IPS DF 4.7 (cell line): ENCODE results near the gene CHN2.
"Not testable (repeated sequence)": the region's sequence is repeated elsewhere in the genome, so short reads cannot be mapped to it uniquely, and the experiment has no call there.

Experiments used
- DNase-seq: peaks from one replicate; pipeline ENCODE4 v3.0.0-alpha.2; 2013; ENCODE audit warnings: low spot score; ENCODE audit errors: extremely low read depth

Gene CHN2

GRCh38 chr7:29189743-29190201, 4.8 kb upstream of the CHN2 start:
- DNase-seq: peak; percentile 78

DNA sequence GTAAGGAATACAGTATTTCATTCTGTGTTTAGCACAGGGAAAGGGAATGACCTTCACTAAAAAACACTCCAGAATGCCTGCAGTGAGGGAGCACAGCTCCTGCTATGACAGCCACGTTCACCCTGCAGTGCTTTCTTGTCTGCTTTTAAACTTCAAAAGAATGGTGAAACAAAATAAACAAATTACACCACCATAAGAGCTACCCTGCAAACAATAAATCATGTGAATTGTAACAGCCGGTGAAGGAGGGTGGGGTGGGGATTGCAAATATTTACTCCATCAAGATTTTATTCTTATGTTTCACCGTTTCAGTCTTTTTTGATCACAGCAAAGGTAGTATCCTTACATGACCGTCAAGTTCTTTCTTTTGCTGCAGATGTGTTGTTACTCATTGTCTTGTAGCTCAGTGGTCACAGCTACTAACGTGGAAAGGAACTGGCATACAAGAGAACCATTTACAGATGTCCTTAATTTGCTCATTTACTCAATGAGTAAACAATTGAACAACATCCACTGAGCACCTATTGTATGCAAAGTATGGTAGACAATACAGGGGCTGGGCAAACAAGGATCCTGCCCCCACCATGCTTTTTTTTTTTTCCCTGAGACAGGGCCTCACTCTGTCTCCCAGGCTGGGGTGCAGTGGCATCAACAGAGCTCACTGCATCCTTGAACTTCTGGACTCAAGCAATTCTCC, 4.1 kb upstream of the CHN2 start:
- DNase-seq: no peak

- no peak for DNase-seq
Observed at GRCh38 chr7:29192323-29192722, 2.3 kb upstream of the CHN2 start.

DNA sequence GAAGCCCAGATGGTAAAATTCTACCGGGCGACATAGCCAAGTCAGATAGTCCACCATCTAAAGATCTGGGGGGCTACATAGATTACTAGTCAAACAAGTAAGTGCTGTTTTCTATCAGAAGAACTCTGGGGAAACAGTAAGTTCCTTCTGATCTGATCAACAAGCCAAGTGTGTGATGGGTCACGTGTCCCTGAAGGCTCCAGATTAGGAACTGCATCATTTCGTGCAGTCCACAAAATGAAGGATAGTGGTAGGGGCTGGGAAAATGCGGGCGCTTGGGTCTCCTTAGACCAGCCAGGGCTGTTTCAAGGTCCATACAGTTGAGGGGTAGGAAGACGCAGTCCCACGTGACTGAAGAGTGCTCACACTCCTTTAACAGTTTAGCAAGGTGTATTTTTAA, 1.8 kb upstream of the CHN2 start:
- DNase-seq: no peak

DNA sequence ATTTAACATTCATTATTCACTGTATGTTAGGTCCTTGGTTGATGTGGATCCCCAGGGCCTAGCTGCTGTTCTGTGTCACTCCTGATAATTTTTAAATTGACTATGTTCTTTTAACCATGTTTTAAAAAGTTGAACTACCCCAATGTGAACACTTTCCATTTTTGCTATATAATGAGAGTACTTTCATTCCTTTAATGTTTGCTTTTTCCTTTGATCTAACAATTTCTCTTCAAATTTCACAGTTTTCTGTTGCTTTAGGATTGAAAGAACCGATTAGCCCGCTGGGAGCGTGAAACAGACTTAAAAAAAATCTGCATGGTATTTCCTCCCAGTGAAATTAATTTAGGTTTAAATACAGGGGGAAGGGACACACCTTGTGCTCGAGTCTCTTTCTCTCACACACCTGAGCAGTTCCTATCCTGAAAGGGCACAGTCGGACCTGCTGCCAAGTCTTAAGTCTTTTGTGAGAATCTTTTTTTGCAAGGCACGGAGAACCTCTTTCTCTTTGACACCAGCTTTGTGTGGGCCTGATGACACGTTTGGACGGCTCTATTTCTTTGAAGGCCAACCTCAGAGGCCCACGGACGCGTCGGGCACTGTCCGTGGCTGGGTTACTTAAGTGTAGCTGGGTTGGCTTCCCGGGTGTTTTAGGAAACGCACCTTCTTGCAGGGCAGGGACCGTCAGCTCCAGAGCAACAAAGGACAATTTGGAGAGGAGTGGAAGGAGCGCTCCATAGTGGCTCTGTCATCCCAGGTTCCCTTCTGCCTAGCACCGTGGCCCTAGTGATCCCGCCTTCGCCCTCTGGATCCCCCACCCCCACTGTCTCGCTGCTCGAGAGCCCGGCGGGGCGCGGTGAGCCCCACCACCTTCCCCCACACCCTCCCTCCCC, 1.0 kb upstream of the CHN2 start:
- no peak for DNase-seq

DNA sequence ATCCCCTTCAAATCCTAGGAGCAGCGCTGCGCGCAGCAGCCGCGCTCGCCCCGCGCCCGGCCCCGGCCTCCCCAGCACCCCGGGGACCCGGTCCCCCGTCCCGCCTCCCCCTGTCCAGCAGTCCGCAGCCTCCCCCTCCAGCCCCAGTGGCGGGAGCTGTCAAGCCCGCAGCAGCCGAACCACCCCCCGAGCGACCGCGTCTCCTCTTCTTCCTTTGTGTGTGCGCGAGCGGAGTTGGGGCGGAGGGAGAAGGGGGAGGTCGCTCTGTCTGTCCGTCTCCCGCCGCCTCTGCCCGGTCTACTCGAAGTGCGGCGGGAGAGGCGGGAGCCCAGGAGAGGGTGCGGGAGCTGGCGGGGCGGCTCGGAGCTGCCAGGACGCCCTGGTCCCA, 375 bp upstream of the CHN2 start:
- no peak for DNase-seq

GRCh38 chr7:29196191-29196590, 1.6 kb downstream of the CHN2 start:
- no peak for DNase-seq

DNA sequence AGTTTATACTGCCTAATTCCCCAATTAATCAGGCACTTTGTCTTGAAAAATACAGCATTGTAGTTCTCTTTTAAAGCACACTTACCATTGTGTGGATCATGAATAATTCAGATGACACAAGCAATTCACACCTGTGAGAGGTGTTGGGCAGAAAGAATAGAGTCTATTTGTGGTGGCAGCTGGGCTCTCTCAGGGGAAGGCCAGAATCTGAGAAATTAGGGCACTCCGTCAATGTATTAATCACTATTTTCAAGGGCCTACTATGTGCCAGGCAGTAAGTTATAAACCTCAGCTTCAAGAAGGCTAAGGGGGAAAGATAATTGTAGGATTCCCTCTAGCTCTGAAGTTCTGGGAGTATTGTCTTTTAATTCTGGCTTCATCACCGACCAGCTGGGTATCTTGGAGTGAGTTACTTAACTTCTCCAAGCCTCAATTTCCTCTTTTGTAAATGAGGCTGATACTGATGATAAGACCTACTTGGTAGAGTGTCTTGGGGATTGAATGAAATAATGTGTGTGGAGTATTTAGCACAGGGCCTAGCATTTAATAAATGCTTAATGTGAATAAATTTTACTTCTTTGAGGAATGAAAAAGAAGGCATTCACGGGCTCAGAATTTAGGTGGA, 2.5 kb downstream of the CHN2 start:
- no peak for DNase-seq

DNA sequence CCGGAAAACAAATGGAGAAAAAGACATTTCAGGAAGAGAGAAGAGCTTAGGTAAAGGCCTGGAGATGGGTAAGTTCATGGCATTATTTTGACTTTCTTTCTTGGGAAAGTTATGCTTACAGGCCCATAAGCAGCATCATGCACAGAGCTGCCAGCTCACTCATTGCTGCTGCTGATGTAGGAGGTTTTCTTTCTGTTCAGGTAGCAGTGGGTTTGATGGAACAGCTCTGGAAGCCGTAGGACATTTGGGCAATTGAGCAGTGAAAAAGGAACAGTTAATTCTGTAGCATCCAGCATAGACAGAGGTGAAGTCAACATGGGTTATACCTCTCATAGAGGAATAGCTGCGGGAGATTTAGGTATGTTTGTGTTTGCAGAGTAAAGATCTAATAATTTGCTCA, 3.3 kb downstream of the CHN2 start:
- DNase-seq: no peak

DNA sequence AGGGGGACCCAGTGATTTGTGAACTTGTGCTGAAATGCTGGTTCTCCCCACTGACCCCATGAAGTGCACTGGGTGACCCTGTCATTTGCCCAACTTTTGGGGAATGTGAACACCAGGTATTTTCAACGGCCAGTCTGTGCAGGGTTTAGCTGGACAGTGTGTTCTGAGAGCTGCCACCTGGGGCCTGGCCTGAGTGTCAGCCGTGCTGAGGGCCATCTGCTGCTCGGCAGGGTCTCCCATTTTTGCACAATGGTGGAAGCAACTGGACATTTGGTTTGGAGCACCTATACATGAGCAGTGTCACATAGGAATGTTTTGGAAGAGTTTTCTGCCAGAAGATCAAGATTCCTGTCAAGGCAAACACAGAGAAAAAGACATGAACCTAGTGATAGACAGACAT, 5.2 kb downstream of the CHN2 start:
- no peak for DNase-seq

DNA sequence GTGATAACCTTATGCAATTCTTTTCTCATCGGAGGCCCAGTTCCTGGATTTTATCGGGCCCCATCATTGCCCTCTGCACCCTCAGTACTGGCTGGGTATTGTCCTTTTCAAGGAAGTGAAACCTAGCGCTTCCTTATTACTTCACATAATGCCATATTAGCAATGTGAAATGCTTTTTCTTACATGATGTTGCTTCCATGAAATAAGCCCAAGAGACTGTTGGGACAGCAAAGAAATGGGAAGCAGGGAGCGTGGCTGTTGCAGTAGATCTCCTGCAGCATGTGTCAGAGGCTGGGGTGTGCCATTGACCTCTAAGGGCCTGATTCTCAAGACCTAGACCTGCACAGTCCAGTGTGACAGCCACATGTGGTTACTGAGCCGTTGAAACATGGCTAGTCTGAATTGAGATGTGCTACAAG, 8.1 kb downstream of the CHN2 start:
- DNase-seq: no peak

- DNase-seq: no peak
Observed at GRCh38 chr7:29204491-29205272, 10.1 kb downstream of the CHN2 start.

- DNase-seq: no peak
Observed at GRCh38 chr7:29207162-29207801, 12.7 kb downstream of the CHN2 start.

DNA sequence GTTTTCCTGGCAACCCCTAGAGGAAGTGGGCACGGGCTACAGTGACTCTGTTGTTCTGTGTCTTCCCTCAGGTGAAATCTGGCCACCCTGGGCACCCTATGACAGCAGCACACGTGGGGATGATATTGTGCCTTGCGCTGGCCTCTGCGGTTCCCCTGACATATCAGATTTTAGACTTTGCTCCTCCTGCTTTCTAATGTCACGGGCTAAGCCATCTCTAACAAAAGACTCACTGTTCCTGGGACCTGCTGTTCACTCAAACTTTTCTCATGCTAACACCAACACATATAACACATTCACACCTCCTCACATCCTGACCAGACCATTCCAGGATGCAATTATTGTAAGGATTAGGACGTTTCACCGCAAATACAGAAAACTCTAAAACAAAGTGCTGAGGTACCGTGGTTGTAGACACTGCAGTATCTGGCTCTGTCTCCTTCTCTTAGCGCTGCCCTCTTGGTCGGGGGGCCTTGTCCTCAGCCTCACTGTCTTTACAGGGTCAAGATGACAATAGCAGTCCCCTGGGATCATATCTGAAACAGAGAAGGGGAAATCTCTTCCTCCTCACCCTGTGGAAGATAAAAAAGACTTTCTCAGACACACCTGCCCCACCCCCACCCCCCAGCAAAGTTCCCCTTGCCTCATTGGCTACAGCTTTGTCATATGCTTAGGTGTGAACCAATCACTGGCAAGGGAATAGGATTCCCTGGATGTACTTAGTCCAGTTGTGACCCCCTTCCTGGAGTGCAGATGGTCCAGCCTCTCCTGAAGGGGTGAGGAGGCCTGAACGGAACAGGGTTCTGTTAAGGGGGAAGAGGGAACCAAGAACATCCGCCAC, 14.1 kb downstream of the CHN2 start:
- DNase-seq: no peak

- no peak for DNase-seq
Observed at GRCh38 chr7:29209745-29210144, 15.2 kb downstream of the CHN2 start.

GRCh38 chr7:29212736-29213135, 18.2 kb downstream of the CHN2 start:
- DNase-seq: not testable (repeated sequence)

DNA sequence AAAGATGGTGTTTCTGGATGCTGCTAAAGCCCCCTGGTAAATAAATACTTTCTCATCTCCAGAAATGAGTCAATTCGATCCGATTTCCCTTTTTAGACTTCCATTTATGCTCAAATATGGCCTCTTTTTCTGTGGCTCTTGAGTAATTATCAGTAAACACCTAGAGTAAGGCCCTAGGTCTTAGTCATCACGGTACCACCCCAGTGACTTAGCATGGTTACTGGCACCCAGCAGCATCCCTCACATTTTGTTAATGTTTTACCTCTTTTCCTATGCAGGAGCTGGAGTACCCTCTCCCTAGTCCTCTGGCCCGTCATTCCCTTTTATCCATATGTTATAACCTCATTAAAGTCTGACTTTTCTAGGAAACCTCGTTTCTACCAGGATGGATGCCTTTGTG, 19.5 kb downstream of the CHN2 start:
- DNase-seq: no peak

GRCh38 chr7:29214816-29215215, 20.2 kb downstream of the CHN2 start:
- no peak for DNase-seq

DNA sequence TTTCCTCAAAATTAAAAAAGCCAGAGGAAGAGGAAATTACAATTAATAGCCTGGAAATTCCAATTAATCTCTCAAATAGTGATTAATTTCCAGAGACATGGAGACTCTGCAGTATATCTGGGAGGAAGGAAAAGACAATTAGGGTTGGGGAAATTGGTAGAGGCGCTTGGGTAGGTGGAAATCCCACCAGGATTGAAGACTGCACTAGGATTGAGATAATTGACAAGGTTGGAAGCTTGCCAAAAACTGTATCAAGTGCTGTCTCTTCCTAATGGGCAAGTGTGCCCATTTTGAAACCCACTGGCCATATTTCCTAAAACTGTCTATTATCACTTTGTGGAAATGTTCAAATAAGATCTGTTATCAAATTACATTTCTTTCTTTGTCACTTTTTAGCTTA, 21.6 kb downstream of the CHN2 start:
- no peak for DNase-seq

- no peak for DNase-seq
Observed at GRCh38 chr7:29217113-29217512, 22.5 kb downstream of the CHN2 start.
